ENCODE results near the gene GINM1.

Gene GINM1

GRCh38 chr6:149580880-149581279, 14.7 kb downstream of the GINM1 start:
- Histone ChIP-seq H3K36me3 (peaks cover 21% of the 10 kb centered on the region), H3K27me3 (no peaks in the 10 kb centered on the region), H3K9me3 (no peaks in the 10 kb centered on the region), H3K4me1 (no peaks in the 10 kb centered on the region), H3K4me3 (ENCODE audit: low read depth, low read length) (no peak overlapping the region)
- TF ChIP-seq CTCF (IDR thresholded peaks at IDR 0.05; ENCODE audit: low read depth, low read length): no peak
- no peak for DNase-seq

- H3K36me3 ChIP-seq: peaks cover 21% of the 10 kb centered on the region
- no peaks in the 10 kb centered on the region for H3K4me1 ChIP-seq
- TF ChIP-seq CTCF (IDR thresholded peaks at IDR 0.05; ENCODE audit: low read depth, low read length): no peak
These were observed 15.2 kb downstream of the GINM1 start for GRCh38 chr6:149581349-149581748.

GRCh38 chr6:149586149-149586548, 20.0 kb downstream of the GINM1 start:
- DNase-seq: no peak
- no peaks in the 10 kb centered on the region for H3K9me3 ChIP-seq
- no peaks in the 10 kb centered on the region for H3K4me1 ChIP-seq
- no peak for TF ChIP-seq CTCF (IDR thresholded peaks at IDR 0.05; ENCODE audit: low read depth, low read length)
- H3K4me3 ChIP-seq (ENCODE audit: low read depth, low read length): no peak overlapping the region
- peaks cover 24% of the 10 kb centered on the region for H3K36me3 ChIP-seq
- H3K27me3 ChIP-seq: no peaks in the 10 kb centered on the region

More at GRCh38 chr6:149581349-149581748, 15.2 kb downstream of the GINM1 start:
- no peak for DNase-seq
- Histone ChIP-seq H3K4me3 (ENCODE audit: low read depth, low read length) (no peak overlapping the region), H3K9me3 (no peaks in the 10 kb centered on the region), H3K27me3 (no peaks in the 10 kb centered on the region)

- Histone ChIP-seq H3K4me3 (ENCODE audit: low read depth, low read length) (no peak overlapping the region), H3K36me3 (peaks cover 34% of the 10 kb centered on the region), H3K27me3 (no peaks in the 10 kb centered on the region), H3K9me3 (no peaks in the 10 kb centered on the region), H3K4me1 (no peaks in the 10 kb centered on the region)
- DNase-seq: no peak
- no peak for TF ChIP-seq CTCF (IDR thresholded peaks at IDR 0.05; ENCODE audit: low read depth, low read length)
These were observed 26.8 kb downstream of the GINM1 start for GRCh38 chr6:149592983-149593382.

- no peak for DNase-seq
- H3K9me3 ChIP-seq: no peaks in the 10 kb centered on the region
- H3K27me3 ChIP-seq: no peaks in the 10 kb centered on the region
- H3K4me1 ChIP-seq: no peaks in the 10 kb centered on the region
- H3K4me3 ChIP-seq (ENCODE audit: low read depth, low read length): no peak overlapping the region
- no peak for TF ChIP-seq CTCF (IDR thresholded peaks at IDR 0.05; ENCODE audit: low read depth, low read length)
- peaks cover 34% of the 10 kb centered on the region for H3K36me3 ChIP-seq
These were observed 27.2 kb downstream of the GINM1 start for GRCh38 chr6:149593408-149593807.

GRCh38 chr6:149600508-149600907, 34.3 kb downstream of the GINM1 start:
- no peak overlapping the region for H3K4me3 ChIP-seq (ENCODE audit: low read depth, low read length)
- TF ChIP-seq CTCF (IDR thresholded peaks at IDR 0.05; ENCODE audit: low read depth, low read length): no peak
- no peak for DNase-seq
- H3K27me3 ChIP-seq: no peaks in the 10 kb centered on the region
- H3K9me3 ChIP-seq: no peaks in the 10 kb centered on the region
- peaks cover 12% of the 10 kb centered on the region for H3K36me3 ChIP-seq
- H3K4me1 ChIP-seq: no peaks in the 10 kb centered on the region
